Esophagus muscularis mucosa (tissue), 4 donors: ENCODE data around the gene OLFML3. TPM values are rescaled to one million over a fixed set of nuclear protein-coding genes. Genes with fewer than 3 reads are reported as not detected.

ENCODE experiments used
- DNase-seq: peaks from one replicate; pipeline ENCODE4 v3.0.0-alpha.2; 2017; ENCODE audit errors: extremely low spot score
- H3K27ac ChIP-seq, 4 donors: fragments of 200-600 bp; sonication (generic); replicated peaks in 1 of 4; 1 replicate in 3 of 4; 2 replicates in 1 of 4; pipeline ENCODE4 v1.5.1; 2016 to 2019; ENCODE audit warnings: mild to moderate bottlenecking in 1 of 4
- H3K27me3 ChIP-seq, 4 donors: fragments of 200-600 bp; sonication (generic); one replicate each; pipeline versions ENCODE4 v1.5.1 to v1.6.0; 2016 to 2019
- H3K36me3 ChIP-seq, 4 donors: fragments of 200-600 bp; sonication (generic); one replicate each; pipeline ENCODE4 v1.5.1; 2016 to 2019
- H3K4me1 ChIP-seq, 4 donors: fragments of 200-600 bp; sonication (generic); one replicate each; pipeline ENCODE4 v1.5.1; 2016 to 2019
- H3K4me3 ChIP-seq, 4 donors: fragments of 200-600 bp; sonication (generic); 1 replicate in 2 of 4; 2 replicates in 2 of 4; pipeline ENCODE4 v1.5.1; 2016 to 2019; ENCODE audit warnings: mild to moderate bottlenecking in 4 of 4, moderate library complexity in 1 of 4
- H3K9me3 ChIP-seq, 4 donors: fragments of 200-600 bp; sonication (generic); 1 replicate in 3 of 4; 2 replicates in 1 of 4; pipeline ENCODE4 v1.5.1; 2016 to 2019
- CTCF ChIP-seq, 3 experiments: fragments of 200-600 bp in 2 of 3; fragments of 450-650 bp in 1 of 3; sonication (generic) in 2 of 3; IDR thresholded peaks; one replicate each; pipeline ENCODE4 v1.5.1; 2017 to 2019; ENCODE audit warnings: antibody characterized with exemption in 3 of 3, mild to moderate bottlenecking in 2 of 3, moderate library complexity in 1 of 3
- EP300 ChIP-seq: sonication (generic); formaldehyde crosslinking; IDR thresholded peaks from one replicate; pipeline ENCODE4 v1.6.1; 2017; ENCODE audit warnings: antibody characterized with exemption
- POLR2A ChIP-seq: fragments of 450-650 bp; IDR thresholded peaks from one replicate; pipeline ENCODE4 v1.6.1; 2017; ENCODE audit warnings: antibody characterized with exemption, moderate library complexity, mild to moderate bottlenecking, low read depth
- POLR2AphosphoS5 ChIP-seq, 2 donors: sonication (generic); formaldehyde crosslinking; IDR thresholded peaks; one replicate each; pipeline ENCODE4 v1.6.1; 2017; ENCODE audit warnings: antibody characterized with exemption in 2 of 2
- whole genome bisulfite sequencing: methylation state at CpG from one replicate; pipeline ENCODE4 v1.1.5; 2018; 5-methylcytosine and 5-hydroxymethylcytosine counted together
- intact Hi-C: fragments of 100-400 bp; cut with DNase I; formaldehyde crosslinking; loops from one replicate; pipeline ENCODE4 v1.15.1; 2023
- total RNA-seq, 4 donors: library from RNA; depleted of rRNA; stranded (reverse); fragments of >200 nt; gene quantifications; one replicate each; pipeline versions ENCODE4 v1.1.0 to v1.2.1, GENCODE V29; 2016

The OLFML3 gene
- total RNA-seq, 4 donors from 2014 or later = 57.7 to 109 (median 67.4) TPM

DNA sequence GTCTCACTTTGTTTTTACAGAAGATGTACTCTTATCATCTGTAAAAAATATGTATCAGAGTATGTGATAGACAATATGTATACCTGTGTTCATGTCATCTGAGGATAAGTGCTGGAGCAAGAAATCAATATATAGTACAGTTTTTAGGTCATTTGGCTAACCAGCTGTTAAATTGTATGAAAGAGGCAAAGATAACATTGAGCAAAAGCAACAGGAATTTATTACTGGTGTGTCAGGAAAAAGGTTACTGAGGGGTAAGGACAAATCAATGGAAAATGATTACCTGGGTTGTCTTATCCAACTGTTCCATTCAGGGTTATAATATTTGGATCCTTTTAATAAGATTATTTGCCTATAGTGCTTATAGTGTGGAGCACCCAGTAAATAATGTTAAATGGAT, 45.3 kb upstream of the OLFML3 start:
- H3K9me3 ChIP-seq = no peaks in the 10 kb centered on the region

DNA sequence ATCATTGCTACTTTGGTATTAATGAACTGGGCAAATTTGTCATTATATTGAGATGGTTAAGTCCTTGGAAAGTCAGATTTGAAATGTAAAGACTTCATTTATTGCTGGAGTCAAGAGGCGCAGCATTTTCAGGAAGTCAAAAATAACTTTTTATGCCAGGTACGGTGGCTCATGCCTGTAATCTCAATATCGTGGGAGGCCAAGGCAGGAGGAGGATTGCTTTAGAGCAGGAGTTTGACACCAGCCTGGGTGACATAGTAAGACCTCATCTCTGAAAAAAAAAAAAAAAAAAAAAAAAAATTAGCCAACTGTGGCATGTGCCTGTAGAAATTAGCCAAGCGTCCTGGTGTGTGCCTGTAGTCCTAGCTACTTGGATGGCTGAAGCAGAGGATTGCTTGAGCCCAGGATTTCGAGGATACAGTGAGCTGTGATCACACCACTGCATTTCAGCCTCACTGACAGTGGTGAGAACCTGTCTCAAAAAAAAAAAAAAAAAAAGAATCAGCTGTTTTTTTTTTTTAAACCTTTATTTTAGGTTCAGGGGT, 44.7 kb upstream of the OLFML3 start:
- no peak for TF ChIP-seq POLR2AphosphoS5 (IDR thresholded peaks at IDR 0.05)
- no peak for TF ChIP-seq POLR2A
- TF ChIP-seq CTCF (IDR thresholded peaks at IDR 0.05) = no peak
- TF ChIP-seq EP300 = no peak
- intact Hi-C loops = no loop called here
- WGBS = 73% methylated on average over 5 of the region's 5 CpGs
- Histone ChIP-seq H3K27me3 (no peaks in the 10 kb centered on the region), H3K4me1 (peaks cover 49 to 82% (median 74%) of the 10 kb centered on the region in 4 donors), H3K36me3 (no peaks in the 10 kb centered on the region), H3K27ac (no peak overlapping the region), H3K9me3 (no peaks in the 10 kb centered on the region), H3K4me3 (no peak overlapping the region)
- no peak for DNase-seq

More for the DNA sequence above, 45.3 kb upstream of the OLFML3 start:
- DNase-seq = no peak
- H3K27me3 ChIP-seq = no peaks in the 10 kb centered on the region
- H3K36me3 ChIP-seq = no peaks in the 10 kb centered on the region
- H3K27ac ChIP-seq = no peak overlapping the region
- intact Hi-C loops = no loop called here
- no peak for TF ChIP-seq POLR2AphosphoS5 (IDR thresholded peaks at IDR 0.05)
- no peak for TF ChIP-seq POLR2A
- TF ChIP-seq EP300 = no peak
- TF ChIP-seq CTCF (IDR thresholded peaks at IDR 0.05) = no peak
- peaks cover 44 to 76% (median 68%) of the 10 kb centered on the region in 4 donors for H3K4me1 ChIP-seq
- H3K4me3 ChIP-seq = no peak overlapping the region

GRCh38 chr1:113935176-113935575, 44.1 kb upstream of the OLFML3 start:
- H3K27me3 ChIP-seq = no peaks in the 10 kb centered on the region
- 100% methylated on average over 1 of the region's 1 CpG for WGBS
- TF ChIP-seq CTCF (IDR thresholded peaks at IDR 0.05) (no peak), POLR2AphosphoS5 (IDR thresholded peaks at IDR 0.05) (no peak), EP300 (no peak), POLR2A (no peak)
- no peak for DNase-seq
- H3K9me3 ChIP-seq = no peaks in the 10 kb centered on the region
- no peak overlapping the region for H3K4me3 ChIP-seq
- intact Hi-C loops = no loop called here
- peaks cover 49 to 88% (median 80%) of the 10 kb centered on the region in 4 donors for H3K4me1 ChIP-seq
- no peak overlapping the region for H3K27ac ChIP-seq
- no peaks in the 10 kb centered on the region for H3K36me3 ChIP-seq

- intact Hi-C loops = no loop called here
- TF ChIP-seq POLR2AphosphoS5 (IDR thresholded peaks at IDR 0.05) (no peak), EP300 (no peak), POLR2A (no peak), CTCF (IDR thresholded peaks at IDR 0.05) (no peak)
- peaks cover 4 to 8% (median 7%) of the 10 kb centered on the region in 4 donors for H3K36me3 ChIP-seq
- H3K27me3 ChIP-seq = no peaks in the 10 kb centered on the region
- H3K27ac ChIP-seq = no peak overlapping the region
- DNase-seq = no peak
- 88% methylated on average over 1 of the region's 1 CpG for WGBS
- H3K4me3 ChIP-seq = no peak overlapping the region
- peaks cover 49 to 86% (median 79%) of the 10 kb centered on the region in 4 donors for H3K4me1 ChIP-seq
- no peaks in the 10 kb centered on the region for H3K9me3 ChIP-seq
Observed at GRCh38 chr1:113935970-113936369, 43.3 kb upstream of the OLFML3 start.

GRCh38 chr1:113937146-113937545, 42.1 kb upstream of the OLFML3 start:
- Histone ChIP-seq H3K36me3 (peaks cover 9 to 19% (median 18%) of the 10 kb centered on the region in 4 donors), H3K27ac (no peak overlapping the region), H3K4me3 (no peak overlapping the region), H3K4me1 (peaks cover 39 to 78% (median 68%) of the 10 kb centered on the region in 4 donors), H3K27me3 (no peaks in the 10 kb centered on the region), H3K9me3 (no peaks in the 10 kb centered on the region)
- WGBS = 58% methylated on average over 1 of the region's 1 CpG
- TF ChIP-seq EP300 (no peak), POLR2AphosphoS5 (IDR thresholded peaks at IDR 0.05) (no peak), POLR2A (no peak), CTCF (IDR thresholded peaks at IDR 0.05) (no peak)
- intact Hi-C loops = no loop called here
- no peak for DNase-seq
